HEK293 (cell line): ENCODE results near the gene LUC7L.
"Not testable (repeated sequence)": the region's sequence is repeated elsewhere in the genome, so short reads cannot be mapped to it uniquely, and the experiment has no call there.

Source experiments
- CTCF ChIA-PET: fragments of 350-600 bp; formaldehyde crosslinking; extraction: SDS; loops from one replicate; lab custom pipeline; 2021; ENCODE audit warnings: antibody characterized with exemption; lab: Yijun Ruan, JAX
- POLR2A ChIA-PET: fragments of 300-600 bp; formaldehyde crosslinking; extraction: SDS; loops from one replicate; lab custom pipeline; 2020; ENCODE audit warnings: antibody characterized with exemption, inconsistent platforms; lab: Yijun Ruan, JAX
- H3K27ac ChIP-seq: fragments of 200-500 bp; sonication (Bioruptor generic); 2 replicates; pipeline ENCODE4 v1.5.1; 2014; ENCODE audit warnings: low read depth, low read length, control low read depth, inconsistent platforms; ENCODE audit errors: extremely low read depth
- H3K36me3 ChIP-seq, 2 experiments: fragments of 200-500 bp in 1 of 2; sonication (Bioruptor generic) in 1 of 2; 1 replicate in 1 of 2; 2 replicates in 1 of 2; pipeline ENCODE4 v1.5.1; 2014 to 2017; ENCODE audit warnings: inconsistent platforms in 2 of 2, low read length in 2 of 2; ENCODE audit not compliant: control insufficient read depth in 2 of 2, insufficient read depth in 1 of 2
- H3K4me1 ChIP-seq: fragments of 200-500 bp; sonication (Bioruptor generic); 2 replicates; pipeline ENCODE4 v1.5.1; 2014; ENCODE audit warnings: mild to moderate bottlenecking, low read length, inconsistent platforms; ENCODE audit not compliant: control insufficient read depth, insufficient read depth
- H3K4me3 ChIP-seq: 2 replicates; pipeline ENCODE4 v1.5.1; 2011; ENCODE audit warnings: low read depth, mild to moderate bottlenecking, control low read depth, low read length, moderate library complexity
- H3K9me3 ChIP-seq: fragments of 200-500 bp; sonication (Bioruptor generic); 2 replicates; pipeline ENCODE4 v1.5.1; 2014; ENCODE audit warnings: low read depth, low read length, inconsistent platforms; ENCODE audit not compliant: control insufficient read depth, insufficient read depth
- GFI1B ChIP-seq: fragments of 450-650 bp; formaldehyde crosslinking; IDR thresholded peaks from 2 replicates; pipeline ENCODE4 v1.5.1; 2016; ENCODE audit warnings: missing biosample characterization, missing genetic modification characterization
- MEIS1 ChIP-seq: sonication (generic); formaldehyde crosslinking; IDR thresholded peaks from 2 replicates; pipeline ENCODE4 v1.8.1; 2022; ENCODE audit warnings: missing genetic modification reagents, mild to moderate bottlenecking, borderline replicate concordance
- OSR2 ChIP-seq: fragments of 450-650 bp; formaldehyde crosslinking; IDR thresholded peaks from 2 replicates; pipeline ENCODE4 v1.5.1; 2016; ENCODE audit warnings: missing biosample characterization, missing genetic modification characterization
- YY1 ChIP-seq: fragments of 450-650 bp; formaldehyde crosslinking; IDR thresholded peaks from 2 replicates; pipeline ENCODE4 v1.5.1; 2018; ENCODE audit warnings: missing biosample characterization, missing genetic modification characterization
- ZBTB11 ChIP-seq: fragments of 450-650 bp; formaldehyde crosslinking; conservative IDR thresholded peaks from 2 replicates; pipeline ENCODE4 v1.5.1; 2016; ENCODE audit warnings: low read depth, missing biosample characterization, missing genetic modification characterization
- ZBTB20 ChIP-seq: fragments of 450-650 bp; formaldehyde crosslinking; IDR thresholded peaks from 2 replicates; pipeline ENCODE4 v1.5.1; 2016; ENCODE audit warnings: missing biosample characterization, missing genetic modification characterization
- ZNF155 ChIP-seq: fragments of 450-650 bp; formaldehyde crosslinking; IDR thresholded peaks from 2 replicates; pipeline ENCODE4 v1.5.1; 2016; ENCODE audit warnings: missing biosample characterization, missing genetic modification characterization
- ZNF248 ChIP-seq: fragments of 450-650 bp; formaldehyde crosslinking; IDR thresholded peaks from 2 replicates; pipeline ENCODE4 v1.5.1; 2017; ENCODE audit warnings: missing biosample characterization, missing genetic modification characterization
- ZNF280D ChIP-seq: fragments of 450-650 bp; formaldehyde crosslinking; IDR thresholded peaks from 2 replicates; pipeline ENCODE4 v1.5.1; 2016; ENCODE audit warnings: missing biosample characterization, missing genetic modification characterization
- ZNF324 ChIP-seq: fragments of 450-650 bp; formaldehyde crosslinking; IDR thresholded peaks from 2 replicates; pipeline ENCODE4 v1.5.1; 2016; ENCODE audit warnings: missing biosample characterization, missing genetic modification characterization
- ZNF423 ChIP-seq: fragments of 450-650 bp; formaldehyde crosslinking; IDR thresholded peaks from 2 replicates; pipeline ENCODE4 v1.5.1; 2016; ENCODE audit warnings: missing biosample characterization, missing genetic modification characterization
- ZNF426 ChIP-seq: fragments of 450-650 bp; formaldehyde crosslinking; IDR thresholded peaks from 2 replicates; pipeline ENCODE4 v1.5.1; 2017; ENCODE audit warnings: missing biosample characterization, missing genetic modification characterization, mild to moderate bottlenecking, inconsistent platforms, moderate library complexity
- ZNF518A ChIP-seq: fragments of 450-650 bp; formaldehyde crosslinking; conservative IDR thresholded peaks from 2 replicates; pipeline ENCODE4 v1.5.1; 2016; ENCODE audit warnings: low read depth, missing biosample characterization, missing genetic modification characterization
- ZNF529 ChIP-seq: fragments of 450-650 bp; formaldehyde crosslinking; IDR thresholded peaks from 2 replicates; pipeline ENCODE4 v1.5.1; 2017; ENCODE audit warnings: missing genetic modification characterization, missing biosample characterization; ENCODE audit not compliant: insufficient replicate concordance
- ZNF585B ChIP-seq: fragments of 450-650 bp; formaldehyde crosslinking; IDR thresholded peaks from 2 replicates; pipeline ENCODE4 v1.5.1; 2016; ENCODE audit warnings: missing biosample characterization, missing genetic modification characterization
- ZSCAN30 ChIP-seq: fragments of 450-650 bp; IDR thresholded peaks from 2 replicates; pipeline ENCODE4 v1.5.1; 2018; ENCODE audit warnings: missing biosample characterization, mild to moderate bottlenecking, missing genetic modification characterization, moderate library complexity
- TF ChIP-seq, protein P1 (sequence below): fragments of 450-650 bp; formaldehyde crosslinking; IDR thresholded peaks from 2 replicates; pipeline ENCODE4 v1.5.1; 2017; ENCODE audit warnings: missing biosample characterization, missing genetic modification characterization

The LUC7L gene

GRCh38 chr16:259226-259625 is 30.0 kb upstream of the LUC7L start:
- Histone ChIP-seq H3K27ac (no peak overlapping the region), H3K4me3 (no peak overlapping the region), H3K36me3 (peaks cover 5 to 66% of the 10 kb centered on the region in 2 experiments; a peak in 2 of 3 replicates), H3K4me1 (no peaks in the 10 kb centered on the region), H3K9me3 (no peaks in the 10 kb centered on the region)
- CTCF ChIA-PET: no interaction called here
- no peak for TF ChIP-seq GFI1B
- TF ChIP-seq ZNF280D (tag by site-specific recombination): no peak
- no peak for TF ChIP-seq ZSCAN30 (tag by site-specific recombination)
- no peak for TF ChIP-seq ZBTB20 (tag by site-specific recombination)
- TF ChIP-seq ZNF248 (tag by site-specific recombination): no peak
- TF ChIP-seq ZNF324 (tag by site-specific recombination): no peak
- POLR2A ChIA-PET: no interaction called here

DNA sequence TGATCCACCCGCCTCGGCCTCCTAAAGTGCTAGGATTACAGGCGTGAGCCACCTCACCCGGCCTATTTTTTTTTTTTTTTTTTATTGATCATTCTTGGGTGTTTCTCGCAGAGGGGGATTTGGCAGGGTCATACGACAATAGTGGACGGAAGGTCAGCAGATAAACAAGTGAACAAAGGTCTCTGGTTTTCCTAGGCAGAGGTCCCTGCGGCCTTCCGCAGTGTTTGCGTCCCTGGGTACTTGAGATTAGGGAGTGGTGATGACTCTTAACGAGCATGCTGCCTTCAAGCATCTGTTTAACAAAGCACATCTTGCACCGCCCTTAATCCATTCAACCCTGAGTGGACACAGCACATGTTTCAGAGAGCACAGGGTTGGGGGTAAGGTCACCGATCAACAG is 28.8 kb upstream of the LUC7L start:
- H3K4me1 ChIP-seq, POLR2A ChIA-PET, CTCF ChIA-PET, H3K4me3 ChIP-seq, H3K9me3 ChIP-seq, H3K27ac ChIP-seq: not testable (repeated sequence)
- H3K36me3 ChIP-seq: peaks cover 5 to 62% of the 10 kb centered on the region in 2 experiments; a peak in 2 of 3 replicates

GRCh38 chr16:255183-255582 is 25.9 kb upstream of the LUC7L start:
- Histone ChIP-seq H3K9me3 (no peaks in the 10 kb centered on the region), H3K27ac (no peak overlapping the region), H3K36me3 (peaks cover 5 to 40% of the 10 kb centered on the region in 2 experiments; a peak in 2 of 3 replicates), H3K4me3 (no peak overlapping the region), H3K4me1 (no peaks in the 10 kb centered on the region)
- ChIA-PET CTCF (interaction anchor here (1.1 kb wide), 1 partner anchor 107 kb away, joined by 3 read pairs; no protein-coding TSS in a partner anchor), POLR2A (interaction anchor here (0.6 kb wide), 1 partner anchor 23 kb away, joined by 3 read pairs; no protein-coding TSS in a partner anchor)
- TF ChIP-seq MEIS1 (CRISPR knock-in tag): no peak
- TF ChIP-seq ZNF423 (tag by site-specific recombination): no peak
- TF ChIP-seq OSR2 (tag by site-specific recombination): no peak
- no peak for TF ChIP-seq ZNF155 (tag by site-specific recombination)
- no peak for TF ChIP-seq ZNF518A
- TF ChIP-seq ZNF529 (tag by site-specific recombination): no peak
- TF ChIP-seq ZNF585B (tag by site-specific recombination): no peak
- TF ChIP-seq YY1 (tag by site-specific recombination): no peak
- TF ChIP-seq, protein P1, sequence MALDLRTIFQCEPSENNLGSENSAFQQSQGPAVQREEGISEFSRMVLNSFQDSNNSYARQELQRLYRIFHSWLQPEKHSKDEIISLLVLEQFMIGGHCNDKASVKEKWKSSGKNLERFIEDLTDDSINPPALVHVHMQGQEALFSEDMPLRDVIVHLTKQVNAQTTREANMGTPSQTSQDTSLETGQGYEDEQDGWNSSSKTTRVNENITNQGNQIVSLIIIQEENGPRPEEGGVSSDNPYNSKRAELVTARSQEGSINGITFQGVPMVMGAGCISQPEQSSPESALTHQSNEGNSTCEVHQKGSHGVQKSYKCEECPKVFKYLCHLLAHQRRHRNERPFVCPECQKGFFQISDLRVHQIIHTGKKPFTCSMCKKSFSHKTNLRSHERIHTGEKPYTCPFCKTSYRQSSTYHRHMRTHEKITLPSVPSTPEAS: no peak
- TF ChIP-seq ZBTB11 (tag by site-specific recombination): no peak
- TF ChIP-seq ZNF426 (tag by site-specific recombination): no peak
